ENCODE data around the gene BICC1. TPM values are rescaled to one million over a fixed set of nuclear protein-coding genes. Genes with fewer than 3 reads are reported as not detected.

The BICC1 gene
- total RNA-seq, 2 experiments from 2014 or later, result 0.08 TPM

- ChIA-PET CTCF (no interaction called here), POLR2A (no interaction called here)
- H3K4me1 Mint-ChIP-seq, result no peaks in the 10 kb centered on the region
- H3K27me3 Mint-ChIP-seq, result no peaks in the 10 kb centered on the region
- H3K27ac Mint-ChIP-seq, result no peak overlapping the region
- peaks cover 2% of the 10 kb centered on the region for H3K9me3 Mint-ChIP-seq
- DNase-seq, result no peak
- H3K36me3 Mint-ChIP-seq (ENCODE audit: low read depth), result no peaks in the 10 kb centered on the region
- no peak overlapping the region for H3K4me3 Mint-ChIP-seq
These were observed 194.2 kb downstream of the BICC1 start for GRCh38 chr10:58706836-58707235.

DNA sequence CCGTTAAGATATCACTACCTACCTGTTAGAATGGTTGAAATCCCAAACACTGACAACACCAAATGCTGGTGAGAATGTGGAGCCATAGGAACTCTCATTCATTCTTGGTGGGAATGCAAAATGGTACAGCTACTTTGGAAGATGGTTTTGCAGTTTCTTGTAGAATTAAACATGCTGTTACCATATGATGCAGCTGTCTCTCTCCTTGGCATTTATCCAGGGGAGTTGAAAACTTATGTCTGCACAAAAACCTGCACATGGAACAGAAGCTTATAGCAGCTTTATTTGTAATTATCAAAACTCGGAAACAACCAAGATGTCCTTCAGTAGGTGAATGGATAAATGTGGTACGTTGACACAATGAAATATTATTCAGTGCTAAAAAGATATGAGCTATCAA, 199.5 kb downstream of the BICC1 start:
- Mint-ChIP-seq H3K27me3 (no peaks in the 10 kb centered on the region), H3K36me3 (ENCODE audit: low read depth) (no peaks in the 10 kb centered on the region), H3K9me3 (no peaks in the 10 kb centered on the region), H3K4me1 (no peaks in the 10 kb centered on the region), H3K4me3 (no peak overlapping the region), H3K27ac (no peak overlapping the region)
- DNase-seq, result no peak
- ChIA-PET CTCF (no interaction called here), POLR2A (no interaction called here)

DNA sequence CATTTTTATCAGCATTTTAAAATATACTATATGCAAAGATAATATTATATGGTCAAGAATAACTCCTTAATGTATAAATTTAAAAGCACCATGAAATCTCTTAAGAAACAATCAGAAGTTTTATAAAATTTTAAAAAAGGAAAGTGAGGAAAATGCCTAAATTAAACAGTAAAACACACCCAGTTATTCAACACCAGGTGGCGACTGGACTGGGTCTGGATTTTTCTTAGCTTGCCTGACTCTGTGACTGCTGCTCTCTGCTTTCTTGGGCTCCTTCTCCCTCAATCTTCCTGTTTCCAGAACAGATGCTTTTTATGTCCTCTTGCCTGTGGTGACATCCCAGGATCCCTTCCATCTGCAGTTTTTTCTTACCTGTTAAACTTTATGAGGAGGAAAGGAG, 200.3 kb downstream of the BICC1 start:
- ChIA-PET POLR2A (no interaction called here), CTCF (no interaction called here)
- no peaks in the 10 kb centered on the region for H3K9me3 Mint-ChIP-seq
- H3K4me1 Mint-ChIP-seq, result no peaks in the 10 kb centered on the region
- H3K36me3 Mint-ChIP-seq (ENCODE audit: low read depth), result no peaks in the 10 kb centered on the region
- no peak overlapping the region for H3K27ac Mint-ChIP-seq
- no peak for DNase-seq
- H3K27me3 Mint-ChIP-seq, result no peaks in the 10 kb centered on the region
- H3K4me3 Mint-ChIP-seq, result no peak overlapping the region

- Mint-ChIP-seq H3K4me1 (no peaks in the 10 kb centered on the region), H3K4me3 (no peak overlapping the region), H3K9me3 (no peaks in the 10 kb centered on the region), H3K27me3 (no peaks in the 10 kb centered on the region), H3K27ac (no peak overlapping the region), H3K36me3 (ENCODE audit: low read depth) (no peaks in the 10 kb centered on the region)
- ChIA-PET CTCF (no interaction called here), POLR2A (no interaction called here)
- no peak for DNase-seq
These were observed 201.7 kb downstream of the BICC1 start for GRCh38 chr10:58714409-58714808.

DNA sequence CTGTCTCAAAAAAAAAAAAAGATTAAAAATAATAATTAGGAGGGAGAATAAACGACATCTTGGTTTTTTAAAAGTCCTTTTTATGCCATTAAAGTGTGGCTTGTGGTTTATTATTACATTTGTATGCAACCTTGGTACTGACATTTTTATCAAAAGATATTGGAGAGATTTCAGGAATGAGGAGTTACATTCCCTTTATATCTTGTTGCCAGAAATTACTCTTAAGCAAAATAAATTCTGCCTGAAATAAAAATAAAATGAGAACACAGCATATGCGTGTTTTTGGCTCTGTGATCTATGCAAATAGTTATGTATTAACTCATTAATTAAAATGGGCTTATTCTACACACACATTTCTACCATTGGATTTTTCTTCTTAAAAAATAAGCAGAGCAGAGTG, 202.4 kb downstream of the BICC1 start:
- H3K27me3 Mint-ChIP-seq, result no peaks in the 10 kb centered on the region
- H3K9me3 Mint-ChIP-seq, result no peaks in the 10 kb centered on the region
- CTCF ChIA-PET, result no interaction called here

GRCh38 chr10:58718596-58718995, 205.9 kb downstream of the BICC1 start:
- ChIA-PET CTCF (no interaction called here), POLR2A (no interaction called here)
- no peak overlapping the region for H3K4me3 Mint-ChIP-seq
- H3K36me3 Mint-ChIP-seq (ENCODE audit: low read depth), result no peaks in the 10 kb centered on the region
- no peaks in the 10 kb centered on the region for H3K27me3 Mint-ChIP-seq
- H3K4me1 Mint-ChIP-seq, result no peaks in the 10 kb centered on the region
- H3K27ac Mint-ChIP-seq, result no peak overlapping the region
- H3K9me3 Mint-ChIP-seq, result no peaks in the 10 kb centered on the region
- no peak for DNase-seq

More for the DNA sequence above, 202.4 kb downstream of the BICC1 start:
- H3K27ac Mint-ChIP-seq, result no peak overlapping the region
- no peaks in the 10 kb centered on the region for H3K4me1 Mint-ChIP-seq
- no peaks in the 10 kb centered on the region for H3K36me3 Mint-ChIP-seq (ENCODE audit: low read depth)
- H3K4me3 Mint-ChIP-seq, result no peak overlapping the region
- no peak for DNase-seq
- POLR2A ChIA-PET, result no interaction called here

DNA sequence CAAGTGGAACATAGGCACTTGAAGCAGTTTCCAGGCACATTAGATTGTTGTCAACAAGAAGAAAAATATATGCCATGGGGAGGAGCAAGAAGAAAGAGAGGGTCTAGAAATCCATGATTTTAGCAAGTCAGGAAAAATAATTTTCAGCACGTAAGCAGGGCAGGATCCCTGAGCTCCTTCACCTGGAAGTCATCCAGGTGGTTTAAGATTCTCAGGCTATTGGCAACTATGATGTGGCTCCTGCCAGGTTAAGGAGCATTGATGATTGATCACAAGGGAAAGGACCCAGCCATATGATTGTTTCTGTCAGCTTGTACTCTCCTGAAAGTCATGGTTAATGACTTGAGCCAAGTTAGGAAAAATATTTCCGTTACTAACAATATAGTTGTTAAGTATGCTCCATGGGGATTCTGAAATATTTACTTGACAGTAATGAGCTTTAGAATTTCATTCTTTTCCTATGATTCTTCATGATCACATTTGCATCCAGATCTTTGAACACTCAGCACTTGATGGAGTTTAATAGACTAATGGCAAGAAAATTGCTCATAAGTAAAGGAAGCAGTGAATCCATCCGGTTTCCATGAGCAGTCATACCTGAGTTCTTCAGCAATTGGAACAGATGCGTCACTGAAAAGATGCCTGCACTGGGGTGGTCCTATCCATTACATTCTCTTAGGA, 209.1 kb downstream of the BICC1 start:
- H3K4me3 Mint-ChIP-seq, result no peak overlapping the region
- H3K27me3 Mint-ChIP-seq, result no peaks in the 10 kb centered on the region
- H3K4me1 Mint-ChIP-seq, result no peaks in the 10 kb centered on the region
- no peak for DNase-seq
- CTCF ChIA-PET, result no interaction called here
- POLR2A ChIA-PET, result no interaction called here
- no peaks in the 10 kb centered on the region for H3K9me3 Mint-ChIP-seq
- H3K27ac Mint-ChIP-seq, result no peak overlapping the region
- H3K36me3 Mint-ChIP-seq (ENCODE audit: low read depth), result no peaks in the 10 kb centered on the region

- Mint-ChIP-seq H3K36me3 (ENCODE audit: low read depth) (no peaks in the 10 kb centered on the region), H3K27ac (no peak overlapping the region), H3K9me3 (no peaks in the 10 kb centered on the region), H3K27me3 (no peaks in the 10 kb centered on the region), H3K4me3 (no peak overlapping the region), H3K4me1 (no peaks in the 10 kb centered on the region)
- CTCF ChIA-PET, result no interaction called here
- DNase-seq, result no peak
- POLR2A ChIA-PET, result no interaction called here
These were observed 210.5 kb downstream of the BICC1 start for GRCh38 chr10:58723186-58723585.

GRCh38 chr10:58723966-58724365, 211.3 kb downstream of the BICC1 start:
- ChIA-PET POLR2A (no interaction called here), CTCF (no interaction called here)
- no peaks in the 10 kb centered on the region for H3K36me3 Mint-ChIP-seq (ENCODE audit: low read depth)
- DNase-seq, result no peak
- H3K4me3 Mint-ChIP-seq, result no peak overlapping the region
- H3K9me3 Mint-ChIP-seq, result no peaks in the 10 kb centered on the region
- H3K27ac Mint-ChIP-seq, result no peak overlapping the region
- no peaks in the 10 kb centered on the region for H3K4me1 Mint-ChIP-seq
- no peaks in the 10 kb centered on the region for H3K27me3 Mint-ChIP-seq

- no peak for DNase-seq
- H3K36me3 Mint-ChIP-seq (ENCODE audit: low read depth), result no peaks in the 10 kb centered on the region
- H3K4me3 Mint-ChIP-seq, result no peak overlapping the region
- no peaks in the 10 kb centered on the region for H3K9me3 Mint-ChIP-seq
- ChIA-PET POLR2A (no interaction called here), CTCF (no interaction called here)
- no peaks in the 10 kb centered on the region for H3K4me1 Mint-ChIP-seq
- H3K27ac Mint-ChIP-seq, result no peak overlapping the region
- H3K27me3 Mint-ChIP-seq, result no peaks in the 10 kb centered on the region
These were observed 212.1 kb downstream of the BICC1 start for GRCh38 chr10:58724781-58725180.

- no peak overlapping the region for H3K4me3 Mint-ChIP-seq
- H3K4me1 Mint-ChIP-seq, result no peaks in the 10 kb centered on the region
- DNase-seq, result no peak
- ChIA-PET CTCF (no interaction called here), POLR2A (no interaction called here)
- H3K9me3 Mint-ChIP-seq, result no peaks in the 10 kb centered on the region
- H3K27ac Mint-ChIP-seq, result no peak overlapping the region
- H3K27me3 Mint-ChIP-seq, result no peaks in the 10 kb centered on the region
- no peaks in the 10 kb centered on the region for H3K36me3 Mint-ChIP-seq (ENCODE audit: low read depth)
These were observed 213.2 kb downstream of the BICC1 start for GRCh38 chr10:58725901-58726300.

GRCh38 chr10:58727633-58728032, 215.0 kb downstream of the BICC1 start:
- no peak for DNase-seq
- Mint-ChIP-seq H3K4me3 (no peak overlapping the region), H3K36me3 (ENCODE audit: low read depth) (no peaks in the 10 kb centered on the region), H3K27me3 (no peaks in the 10 kb centered on the region), H3K9me3 (no peaks in the 10 kb centered on the region), H3K27ac (no peak overlapping the region), H3K4me1 (no peaks in the 10 kb centered on the region)
- ChIA-PET POLR2A (interaction anchor here (0.6 kb wide), 1 partner anchor 962 kb away, joined by 3 read pairs; no protein-coding TSS in a partner anchor), CTCF (no interaction called here)

DNA sequence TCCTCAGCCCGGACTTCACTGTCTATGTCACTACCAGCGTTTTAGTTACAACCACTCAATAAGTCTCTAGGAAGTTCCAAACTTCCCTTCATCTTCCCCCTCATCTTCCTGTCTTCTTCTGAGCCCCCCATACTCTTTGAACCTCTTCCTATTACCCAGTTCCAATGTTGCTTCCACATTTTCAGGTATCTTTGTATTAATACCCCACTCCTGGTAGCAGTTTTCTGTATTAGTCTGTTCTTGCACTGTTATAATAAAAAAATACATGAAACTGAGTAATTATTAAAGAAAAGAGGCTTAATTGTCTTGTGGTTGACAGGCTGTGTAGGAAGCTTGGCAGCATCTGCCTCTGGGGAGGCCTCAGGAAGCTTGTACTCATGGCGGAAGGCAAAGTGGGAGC, 218.6 kb downstream of the BICC1 start:
- no peaks in the 10 kb centered on the region for H3K4me1 Mint-ChIP-seq
- ChIA-PET CTCF (no interaction called here), POLR2A (no interaction called here)
- no peak overlapping the region for H3K4me3 Mint-ChIP-seq
- H3K27me3 Mint-ChIP-seq, result no peaks in the 10 kb centered on the region
- no peaks in the 10 kb centered on the region for H3K9me3 Mint-ChIP-seq
- no peak overlapping the region for H3K27ac Mint-ChIP-seq
- no peak for DNase-seq
- H3K36me3 Mint-ChIP-seq (ENCODE audit: low read depth), result no peaks in the 10 kb centered on the region

- H3K36me3 Mint-ChIP-seq (ENCODE audit: low read depth), result no peaks in the 10 kb centered on the region
- H3K27me3 Mint-ChIP-seq, result no peaks in the 10 kb centered on the region
- peaks cover 2% of the 10 kb centered on the region for H3K9me3 Mint-ChIP-seq
- no peak overlapping the region for H3K27ac Mint-ChIP-seq
- CTCF ChIA-PET, result no interaction called here
- no peak overlapping the region for H3K4me3 Mint-ChIP-seq
- no peak for DNase-seq
- POLR2A ChIA-PET, result no interaction called here
- H3K4me1 Mint-ChIP-seq, result no peaks in the 10 kb centered on the region
These were observed 220.8 kb downstream of the BICC1 start for GRCh38 chr10:58733436-58733835.

- DNase-seq, result no peak
- ChIA-PET CTCF (no interaction called here), POLR2A (no interaction called here)
- H3K27me3 Mint-ChIP-seq, result no peaks in the 10 kb centered on the region
- no peaks in the 10 kb centered on the region for H3K36me3 Mint-ChIP-seq (ENCODE audit: low read depth)
- no peaks in the 10 kb centered on the region for H3K4me1 Mint-ChIP-seq
- no peak overlapping the region for H3K27ac Mint-ChIP-seq
- H3K9me3 Mint-ChIP-seq, result peaks cover 2% of the 10 kb centered on the region
- H3K4me3 Mint-ChIP-seq, result no peak overlapping the region
These were observed 221.4 kb downstream of the BICC1 start for GRCh38 chr10:58734116-58734515.

Measured in activated CD4-positive, alpha-beta memory T cell treated with anti-CD3 and anti-CD28 coated beads, Interleukin-2, amount 10 ng/mL, durations not matched to agents 7 days and 5 days (primary cell).